Suppressor macrophage (primary cell): ENCODE measurements around the gene SLC38A10.
A peak's percentile ranks its signal among the peaks of the same experiment; 100 is the strongest.

Experiments used
- DNase-seq, 4 experiments: peaks; one replicate each; pipeline ENCODE4 v3.0.0-alpha.2; 2020 to 2022

Gene SLC38A10

DNA sequence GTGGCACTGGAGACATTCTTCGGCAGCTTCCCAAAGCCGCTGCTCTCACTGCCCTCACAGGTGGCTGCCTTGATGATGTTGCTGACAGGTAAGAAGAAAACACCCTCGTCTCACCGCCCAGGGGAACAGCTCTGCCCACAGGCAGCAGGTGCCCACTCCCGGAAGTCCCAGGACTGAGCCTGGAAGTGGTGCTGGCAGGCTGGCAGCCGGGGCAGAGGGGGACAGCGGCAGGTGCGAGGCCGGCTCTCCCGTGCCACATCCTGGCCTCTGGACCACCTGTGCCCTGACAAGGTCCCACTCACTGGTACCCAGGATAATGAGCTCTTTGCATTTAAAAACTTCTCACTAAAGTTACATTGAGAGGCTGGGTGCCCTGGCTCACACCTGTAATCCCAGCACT, 92.8 kb downstream of the SLC38A10 start:
- DNase-seq: no peak

DNA sequence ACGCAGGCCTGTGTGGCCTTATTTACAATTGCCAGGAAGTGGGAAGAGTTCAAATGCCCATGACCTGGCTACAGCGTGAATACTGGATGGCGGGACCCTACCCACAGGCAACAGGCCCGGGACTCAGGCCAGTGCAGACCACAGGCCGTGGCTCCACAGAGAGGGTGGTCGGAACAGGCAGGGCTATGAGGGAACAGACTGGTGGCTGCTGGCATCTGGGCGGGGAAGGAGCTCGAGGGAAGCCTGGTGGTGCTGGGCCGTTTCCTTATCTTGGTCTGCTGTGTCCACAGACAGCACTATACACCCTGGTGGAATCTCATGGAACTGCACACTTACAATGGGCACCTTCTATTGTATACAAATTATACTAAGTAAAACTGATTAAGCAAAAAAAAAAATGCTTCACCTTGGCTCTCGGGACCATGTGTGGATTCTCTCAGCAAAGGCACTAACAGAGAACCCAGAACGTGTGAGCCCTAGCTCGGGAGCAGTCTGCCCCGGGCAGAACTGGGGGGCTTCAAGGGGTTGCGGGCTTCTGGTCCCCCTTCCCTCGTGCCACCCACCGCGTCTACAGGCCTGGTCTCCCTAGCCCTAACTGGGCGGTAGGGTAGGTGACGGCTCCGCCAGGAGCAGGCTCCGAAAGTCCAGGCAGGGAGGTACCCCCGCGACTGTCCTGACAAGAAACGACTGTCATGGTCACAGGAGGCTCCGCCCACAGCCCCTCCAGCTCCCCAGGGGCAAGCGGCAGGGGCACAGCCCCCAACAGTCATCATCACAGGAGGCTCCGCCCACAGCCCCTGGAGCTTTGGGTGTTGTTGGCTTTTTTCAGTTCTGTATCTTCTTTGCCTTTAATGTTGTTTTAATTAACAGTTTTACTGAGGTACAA, 94.2 kb downstream of the SLC38A10 start:
- DNase-seq: peak; percentile 89 to 92 (median 91)

DNA sequence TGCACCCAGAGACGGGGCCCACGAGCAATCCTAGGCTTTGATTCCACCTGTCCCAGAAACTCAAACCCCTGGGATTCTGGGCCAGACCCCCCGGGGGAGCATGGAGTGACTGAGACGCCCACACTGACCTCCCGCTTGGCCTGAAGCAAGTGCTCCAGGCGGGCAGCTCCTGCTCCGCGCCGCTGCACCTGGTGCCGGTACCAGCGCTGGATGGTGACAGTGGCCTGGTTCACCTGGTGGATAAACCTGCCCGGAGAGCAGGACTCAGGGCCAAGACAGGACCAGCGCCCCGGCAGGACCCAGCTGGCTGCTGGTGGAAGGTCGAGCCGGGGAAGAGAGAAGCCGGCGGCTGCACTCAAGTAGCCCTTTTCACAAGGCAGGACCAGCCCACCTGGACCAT, 94.9 kb downstream of the SLC38A10 start:
- no peak for DNase-seq

DNA sequence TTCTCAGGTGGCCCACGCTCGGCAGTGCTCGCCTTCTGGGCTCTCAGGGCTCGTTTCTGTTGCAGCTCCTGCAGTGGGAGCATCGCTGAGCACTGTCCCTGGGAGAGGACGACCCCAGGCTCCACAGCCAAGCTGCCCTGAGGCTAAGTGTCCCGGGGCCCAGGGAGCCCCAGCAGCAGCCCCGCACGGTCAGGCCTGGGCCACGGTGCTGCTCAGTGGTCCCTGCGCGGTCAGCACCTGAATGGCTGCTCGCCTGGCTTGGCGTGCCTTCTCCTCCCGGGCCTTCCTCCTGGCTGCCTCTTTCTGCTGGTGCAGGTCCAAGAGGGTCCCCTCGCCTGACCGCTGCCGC, 95.7 kb downstream of the SLC38A10 start:
- DNase-seq: no peak

DNA sequence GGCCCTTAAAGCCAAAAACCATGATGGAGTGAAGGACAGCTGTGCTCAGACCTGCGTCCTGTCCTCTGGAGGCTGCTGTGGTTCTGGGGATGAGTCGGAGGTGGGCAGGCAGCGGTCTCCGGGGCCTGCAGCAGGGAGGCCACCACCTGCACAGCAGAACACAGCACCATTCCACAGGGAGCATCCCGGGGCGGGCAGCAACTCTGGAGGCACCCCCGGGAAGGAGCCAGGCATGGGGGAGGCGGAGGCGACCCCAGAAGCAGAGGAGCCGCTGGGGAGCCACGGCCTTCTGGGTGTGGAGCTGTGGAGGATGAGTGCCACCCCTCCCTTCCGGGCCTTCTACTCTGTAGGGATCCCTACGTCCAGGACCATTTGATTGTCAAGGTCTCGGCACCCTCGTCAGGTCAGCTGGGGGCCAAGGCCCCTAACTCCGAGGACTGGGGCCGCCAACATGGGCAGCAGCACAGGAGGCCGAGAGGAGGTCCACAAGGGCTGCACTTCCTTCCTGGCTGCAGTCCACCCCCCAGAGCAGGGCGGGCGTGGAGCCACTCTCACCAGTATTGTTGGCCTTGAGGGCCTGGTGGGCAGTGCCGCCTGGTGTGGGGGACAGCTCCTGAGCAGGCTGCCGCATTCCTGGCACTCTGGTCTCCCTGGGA, 96.2 kb downstream of the SLC38A10 start:
- no peak for DNase-seq

DNA sequence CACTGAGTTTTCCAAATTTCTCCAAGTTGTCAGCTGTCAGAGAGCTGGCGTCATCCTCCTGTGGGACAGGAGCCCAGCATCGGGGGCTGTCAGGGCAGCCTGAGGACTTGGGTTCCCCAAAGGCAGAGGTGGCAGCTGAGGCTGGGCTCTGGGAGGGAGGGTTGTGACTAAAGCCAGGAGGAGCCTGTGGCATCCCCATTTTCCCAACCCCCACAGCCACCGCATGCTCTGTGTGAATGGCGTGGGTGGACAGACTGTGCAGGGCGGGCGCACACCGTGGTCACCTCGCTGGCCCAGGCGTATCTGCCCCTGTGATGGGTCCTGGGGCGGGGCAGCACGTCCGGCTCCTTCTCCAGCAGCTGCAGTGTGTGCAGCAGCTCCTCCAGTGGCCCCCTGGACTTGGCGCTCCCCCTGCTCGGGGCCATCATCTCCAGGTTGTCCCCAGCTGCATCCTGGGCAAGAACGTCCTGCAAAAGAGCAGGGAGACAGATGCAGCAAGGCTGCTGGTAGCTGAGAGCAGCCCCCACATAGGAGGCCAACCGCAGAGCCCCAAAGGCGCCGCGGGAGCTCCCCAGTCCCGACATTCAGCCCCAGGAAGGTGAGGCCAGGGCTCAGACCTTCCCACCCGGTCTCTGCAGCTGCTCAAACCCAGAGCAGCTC, 97.1 kb downstream of the SLC38A10 start:
- DNase-seq: no peak

DNA sequence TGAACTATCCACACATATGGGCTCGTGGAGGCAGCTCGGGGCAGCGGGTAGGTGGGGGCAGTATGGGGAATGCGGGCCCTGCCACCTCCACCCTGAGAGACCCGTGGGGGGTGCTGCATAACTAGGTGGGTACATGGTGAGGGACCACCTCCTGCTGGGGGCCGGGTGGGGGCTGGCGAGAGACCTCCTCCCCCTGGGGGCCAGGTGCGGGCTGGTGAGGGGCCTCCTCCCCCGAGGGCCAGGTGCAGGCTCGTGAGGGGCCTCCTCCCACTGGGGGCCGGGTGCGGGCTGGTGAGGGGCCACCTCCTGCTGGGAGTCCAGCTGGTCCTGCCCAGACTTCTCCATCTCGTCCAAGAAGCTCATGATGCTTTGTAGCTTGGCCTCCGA, 97.7 kb downstream of the SLC38A10 start:
- DNase-seq: no peak

DNA sequence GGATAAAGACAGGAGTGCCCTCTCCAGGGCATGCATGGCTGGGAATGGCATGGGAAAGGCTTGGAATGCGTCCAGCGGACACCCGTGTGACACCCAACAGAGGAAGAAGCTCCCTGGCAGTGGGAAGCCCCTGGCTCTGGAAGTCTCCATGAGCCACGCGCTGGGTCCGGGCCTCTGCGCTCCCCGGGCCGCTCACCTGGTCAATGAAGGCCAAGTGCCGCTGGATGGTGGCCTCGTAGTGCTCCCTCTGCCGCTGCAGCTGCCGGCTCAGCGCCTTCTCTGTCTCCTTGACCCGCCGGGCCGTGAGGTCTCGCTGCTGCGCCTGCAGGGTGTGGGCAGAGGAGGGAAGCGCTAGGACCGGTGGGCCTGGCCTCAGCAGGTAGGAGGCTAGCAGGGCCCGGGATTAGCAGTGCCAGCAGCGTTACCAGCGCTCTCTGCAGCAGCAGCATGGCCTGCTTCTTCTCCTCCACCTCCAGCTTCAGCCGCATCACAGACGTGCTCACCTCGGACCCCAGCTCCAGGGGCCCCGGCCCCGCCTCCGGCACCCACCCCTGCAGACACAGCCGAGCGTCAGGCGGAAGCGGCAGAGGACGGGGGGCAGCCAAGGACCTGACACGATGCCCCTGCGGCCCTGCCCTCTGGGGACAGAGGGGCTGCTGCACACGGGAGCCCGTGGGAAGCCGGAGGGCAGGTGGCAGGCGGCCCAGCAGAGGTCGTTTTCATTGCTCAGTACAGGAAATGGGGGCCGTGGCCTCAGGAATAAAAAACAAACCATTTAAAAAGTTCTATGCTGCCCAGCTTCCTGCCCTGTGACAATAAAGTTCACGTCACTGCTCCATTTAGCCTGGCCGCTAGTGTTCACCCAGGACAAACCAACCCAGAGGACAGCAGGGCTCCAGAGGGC, 98.3 kb downstream of the SLC38A10 start:
- DNase-seq: no peak

DNA sequence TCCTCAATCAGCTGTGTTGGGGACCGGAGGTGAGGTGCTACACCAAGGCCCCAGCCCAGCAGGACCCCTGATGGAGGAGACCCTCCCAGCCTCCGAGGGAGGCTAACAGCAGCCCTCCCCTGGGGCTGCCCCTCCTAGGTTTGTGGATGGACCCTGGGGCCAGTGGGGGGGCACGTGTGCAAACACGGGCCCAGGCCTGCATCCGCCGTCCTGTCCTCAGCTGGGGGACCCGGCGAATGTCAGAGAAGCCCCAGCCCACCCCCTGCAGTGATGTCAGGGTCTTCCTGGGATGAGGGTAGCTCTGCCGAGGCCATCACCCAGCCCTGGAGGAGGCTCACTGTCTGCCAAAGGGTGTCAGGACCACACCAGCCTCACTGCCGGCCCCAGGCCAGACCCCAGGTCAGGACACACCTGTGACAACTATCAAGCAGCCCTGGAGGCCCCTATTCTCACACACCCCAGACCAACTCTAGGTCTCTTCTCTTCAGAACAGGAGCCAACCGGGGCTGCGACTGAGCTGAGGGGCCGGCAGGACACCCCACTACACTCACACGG, 99.1 kb downstream of the SLC38A10 start:
- no peak for DNase-seq
